Measurements from ENCODE around the gene SLC25A15.
"Not testable (repeated sequence)": the region's sequence is repeated elsewhere in the genome, so short reads cannot be mapped to it uniquely, and the experiment has no call there.

Gene SLC25A15

DNA sequence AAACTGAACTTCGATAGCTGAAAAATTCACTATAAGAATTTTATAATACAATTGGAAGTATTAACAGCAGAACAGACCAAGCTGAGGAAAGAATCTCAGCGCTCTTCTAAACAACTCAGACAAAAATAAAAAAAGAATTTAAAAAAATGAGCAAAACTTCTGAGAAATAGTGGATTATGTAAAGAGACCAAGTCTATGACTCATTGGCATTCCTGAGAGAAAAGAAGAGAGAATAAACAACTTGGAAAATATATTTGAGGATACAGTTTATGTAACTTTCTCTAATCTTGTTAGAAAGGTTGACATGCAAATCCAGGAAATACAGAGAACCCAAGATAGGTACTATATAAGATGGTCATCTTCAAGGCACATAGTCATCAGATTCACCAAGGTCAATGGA is 25.4 kb downstream of the SLC25A15 start:
- DNase-seq, result no peak

GRCh38 chr13:40818926-40819325 is 29.5 kb downstream of the SLC25A15 start:
- DNase-seq, result no peak

DNA sequence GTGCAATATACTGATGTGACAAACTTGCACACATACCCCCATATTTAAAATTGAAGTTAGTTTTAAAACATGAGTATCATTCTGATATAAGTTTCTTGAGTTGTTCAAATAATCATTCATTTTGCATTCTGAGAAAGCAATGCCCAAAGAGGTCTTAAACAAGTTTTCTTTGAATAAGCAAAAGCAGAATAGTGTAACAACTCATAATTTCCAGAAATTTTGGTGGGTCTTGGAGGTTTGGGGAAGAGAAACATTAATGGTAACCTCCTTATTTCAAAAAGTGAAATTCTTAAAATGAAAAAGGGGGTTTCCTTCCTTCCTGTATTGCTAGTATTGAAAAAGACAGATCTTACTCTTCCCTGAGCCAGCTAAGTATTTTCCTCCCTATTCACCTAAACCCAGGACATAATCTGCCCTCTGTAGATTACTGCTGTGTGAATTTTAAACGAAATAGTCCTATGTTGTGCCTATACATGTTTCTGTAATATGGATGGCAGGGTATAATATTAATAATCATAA is 30.4 kb downstream of the SLC25A15 start:
- no peak for DNase-seq

GRCh38 chr13:40839725-40840124 is 50.3 kb downstream of the SLC25A15 start:
- not testable (repeated sequence) for DNase-seq

- not testable (repeated sequence) for DNase-seq
These were observed 51.5 kb downstream of the SLC25A15 start for GRCh38 chr13:40840955-40841354.
